ENCODE data around the gene RELB.
"Not testable (repeated sequence)": the region's sequence is repeated elsewhere in the genome, so short reads cannot be mapped to it uniquely, and the experiment has no call there.

Gene RELB

DNA sequence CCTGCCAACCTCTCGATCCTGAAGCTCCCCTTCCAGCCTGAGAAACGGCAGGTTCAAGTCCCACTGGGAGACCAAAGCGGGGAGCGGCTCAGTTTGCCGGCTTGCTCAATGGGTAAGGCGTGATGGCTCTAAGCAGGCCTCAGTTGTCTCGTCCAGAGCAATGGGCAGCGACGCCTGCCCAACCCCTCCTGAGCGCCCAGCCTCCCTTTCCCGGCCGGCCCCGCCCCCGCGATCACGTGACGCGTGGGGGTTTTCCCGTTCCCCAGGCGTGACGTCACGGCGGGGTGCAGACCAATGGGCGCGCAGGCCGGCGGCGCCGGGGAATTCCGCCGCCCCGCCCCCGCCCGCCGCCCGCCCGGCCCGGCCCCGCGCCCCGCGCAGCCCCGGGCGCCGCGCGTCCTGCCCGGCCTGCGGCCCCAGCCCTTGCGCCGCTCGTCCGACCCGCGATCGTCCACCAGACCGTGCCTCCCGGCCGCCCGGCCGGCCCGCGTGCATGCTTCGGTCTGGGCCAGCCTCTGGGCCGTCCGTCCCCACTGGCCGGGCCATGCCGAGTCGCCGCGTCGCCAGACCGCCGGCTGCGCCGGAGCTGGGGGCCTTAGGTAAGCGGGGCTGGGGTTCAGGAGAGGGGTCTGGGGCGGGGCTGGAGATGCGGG lies at the start of gene RELB:
Gene RELB, plus strand, starts transcription at position 378 of the 653 bp plus-strand sequence. Its CDS starts 116 bp downstream, at position 494.
- no peak for FAIRE-seq

GRCh38 chr19:44954278-44954648 lies 47.0 kb upstream of the RELB start:
- FAIRE-seq: no peak

GRCh38 chr19:44954649-44955504 lies 46.4 kb upstream of the RELB start, which contains the start of gene CLPTM1:
TSS of gene CLPTM1 (plus strand) at chr19:44955380. CDS start at chr19:44955396, 16 bp downstream.
- FAIRE-seq: no peak

- FAIRE-seq: no peak
Observed at GRCh38 chr19:44955505-44956439, 45.5 kb upstream of the RELB start.

GRCh38 chr19:44957526-44957925 lies 43.7 kb upstream of the RELB start:
- FAIRE-seq: no peak

DNA sequence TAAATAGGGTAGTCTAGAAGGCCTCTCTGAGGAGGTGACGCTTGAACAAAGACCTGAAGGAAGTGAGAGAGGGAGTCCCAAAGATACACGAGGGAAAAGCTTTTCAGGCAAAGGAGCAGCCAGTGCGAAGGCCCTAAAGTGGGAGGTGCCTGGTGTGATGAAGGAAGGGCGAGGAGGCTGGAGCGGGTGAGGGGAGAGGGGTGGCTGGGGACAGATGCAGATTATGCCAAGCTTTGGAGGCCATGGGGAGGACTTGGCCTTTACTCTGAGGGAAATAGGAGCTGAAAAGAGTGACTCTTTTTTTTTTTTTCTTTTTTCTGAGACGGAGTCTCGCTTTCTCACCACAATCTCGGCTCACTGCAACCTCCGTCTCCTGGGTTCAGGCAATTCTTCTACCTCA lies 43.2 kb upstream of the RELB start:
- FAIRE-seq: no peak

DNA sequence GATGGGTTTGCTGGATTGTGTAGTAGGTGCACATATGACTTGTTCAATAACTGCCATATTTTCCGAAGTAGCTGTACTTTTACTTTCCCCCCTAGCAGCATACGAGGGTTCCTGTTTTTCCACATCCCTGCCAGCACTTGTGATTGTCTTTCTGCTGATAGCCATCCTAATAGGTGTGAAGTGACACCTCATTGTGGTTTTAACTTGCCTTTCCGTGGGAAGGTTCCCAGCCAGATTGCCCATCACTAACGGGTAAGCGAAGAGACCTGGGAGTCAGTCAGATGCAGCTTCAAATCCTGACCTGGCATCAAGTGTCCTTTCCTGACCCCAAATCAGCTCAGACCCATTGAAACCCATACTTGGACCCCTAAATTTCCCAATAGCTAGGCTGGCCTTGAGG lies 41.6 kb upstream of the RELB start:
- FAIRE-seq: no peak

- FAIRE-seq: no peak
Observed at GRCh38 chr19:44960906-44961728, 40.1 kb upstream of the RELB start.

GRCh38 chr19:44961821-44962220 lies 39.4 kb upstream of the RELB start:
- FAIRE-seq: no peak

- FAIRE-seq: no peak
Observed at GRCh38 chr19:44968118-44968517, 33.1 kb upstream of the RELB start.

DNA sequence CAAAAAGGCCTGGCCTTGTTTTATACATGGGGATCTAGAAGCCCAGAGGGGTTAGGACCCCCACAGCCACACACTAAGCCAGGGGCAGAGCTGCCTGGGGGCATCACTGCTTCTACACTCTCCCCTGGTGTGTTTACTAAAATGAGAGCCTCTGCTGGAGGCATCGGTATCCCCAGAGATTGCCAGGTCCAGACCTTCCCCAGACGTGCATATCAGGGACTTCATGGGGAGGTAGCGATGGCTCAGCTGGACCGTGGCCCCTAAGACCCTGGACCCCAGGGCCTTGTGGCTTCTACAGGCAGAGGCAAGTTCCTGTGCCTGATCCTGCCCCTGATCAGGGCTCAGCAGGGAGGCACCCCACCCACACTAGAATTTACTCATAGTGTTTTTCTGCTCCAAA lies 32.6 kb upstream of the RELB start:
- no peak for FAIRE-seq

- FAIRE-seq: no peak
Observed at GRCh38 chr19:44969437-44969836, 31.8 kb upstream of the RELB start.

DNA sequence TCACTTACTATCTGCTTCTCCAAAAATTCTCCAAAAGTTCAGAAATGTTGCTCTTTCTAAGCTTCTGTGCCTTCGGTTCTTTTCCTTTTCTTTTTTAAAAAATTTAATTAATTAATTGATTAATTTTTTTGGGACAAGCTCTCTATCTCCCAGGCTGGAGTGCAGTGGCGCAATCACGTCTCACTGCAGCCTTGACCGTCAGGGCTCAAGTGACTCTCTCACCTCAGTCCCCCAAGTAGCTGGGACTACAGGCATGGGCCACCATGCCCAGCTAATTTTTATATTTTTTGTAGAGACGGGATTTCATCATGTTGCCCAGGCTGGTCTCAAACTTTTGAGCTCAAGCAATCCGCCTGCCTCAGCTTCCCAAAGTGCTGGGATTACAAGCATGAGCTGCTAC lies 29.8 kb upstream of the RELB start:
- not testable (repeated sequence) for FAIRE-seq

DNA sequence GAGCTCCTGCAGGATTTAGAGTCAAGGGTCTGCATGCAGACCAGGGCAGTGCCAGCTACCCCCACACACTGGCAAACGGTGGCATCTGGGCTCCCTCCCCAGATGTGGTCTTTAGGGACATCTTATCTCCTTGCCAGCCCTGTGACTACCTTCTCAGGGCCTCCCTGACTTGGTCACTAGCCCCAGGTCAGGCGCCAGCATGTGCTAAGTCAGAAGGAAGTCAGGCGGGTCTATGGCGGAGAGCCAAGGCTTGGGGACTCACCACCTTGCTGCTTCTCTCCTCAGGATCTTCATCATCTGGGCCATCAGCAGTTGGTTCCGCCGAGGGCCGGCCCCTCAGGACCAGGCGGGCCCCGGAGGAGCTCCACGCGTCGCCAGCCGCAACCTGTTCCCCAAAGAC lies 28.5 kb upstream of the RELB start:
- no peak for FAIRE-seq

GRCh38 chr19:44973982-44974735 lies 27.1 kb upstream of the RELB start:
- no peak for FAIRE-seq

DNA sequence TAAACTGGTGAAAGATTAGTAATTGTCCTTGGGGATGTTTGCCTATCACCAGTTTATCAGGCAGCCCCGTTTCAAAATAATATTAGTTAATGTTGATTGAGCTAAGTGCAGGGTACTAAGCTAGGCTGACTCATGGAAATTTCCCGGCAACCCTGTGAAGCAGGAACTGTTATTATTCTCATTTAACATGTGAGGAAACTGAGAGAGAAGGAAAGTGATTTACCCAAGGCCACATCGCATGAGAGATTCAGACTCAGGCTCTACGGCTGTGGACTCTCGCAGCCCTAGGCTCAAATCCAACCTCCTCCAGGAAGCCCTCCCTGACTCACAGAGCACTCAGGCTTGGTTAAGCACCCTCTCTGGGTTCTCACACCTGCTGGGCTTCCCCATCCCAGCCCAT lies 26.4 kb upstream of the RELB start:
- FAIRE-seq: no peak

- FAIRE-seq: no peak
Observed at GRCh38 chr19:44975444-44975843, 25.8 kb upstream of the RELB start.

- no peak for FAIRE-seq
Observed at GRCh38 chr19:44984005-44984404, 17.3 kb upstream of the RELB start.

DNA sequence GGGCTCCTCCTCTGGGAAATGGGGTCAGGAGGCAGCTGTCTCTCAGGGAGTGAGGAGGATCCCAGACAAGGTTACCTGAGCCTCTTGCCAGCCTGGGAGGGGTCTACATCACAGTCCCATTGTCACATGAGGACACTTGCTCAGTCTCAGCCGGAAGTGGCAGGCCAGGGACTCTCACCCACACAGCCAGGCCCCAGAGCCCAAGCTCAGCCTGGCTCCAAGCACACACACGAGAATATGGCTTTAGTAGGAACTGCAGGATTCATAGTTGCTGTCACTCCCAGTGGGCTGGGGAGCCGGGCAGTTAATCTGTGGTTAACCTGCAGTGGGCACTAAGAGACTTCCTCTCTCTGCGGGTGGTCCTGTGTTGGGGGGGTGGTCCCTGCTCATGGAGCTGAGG lies 15.8 kb upstream of the RELB start:
- FAIRE-seq: no peak

- FAIRE-seq: no peak
Observed at GRCh38 chr19:44986389-44986788, 14.9 kb upstream of the RELB start.

DNA sequence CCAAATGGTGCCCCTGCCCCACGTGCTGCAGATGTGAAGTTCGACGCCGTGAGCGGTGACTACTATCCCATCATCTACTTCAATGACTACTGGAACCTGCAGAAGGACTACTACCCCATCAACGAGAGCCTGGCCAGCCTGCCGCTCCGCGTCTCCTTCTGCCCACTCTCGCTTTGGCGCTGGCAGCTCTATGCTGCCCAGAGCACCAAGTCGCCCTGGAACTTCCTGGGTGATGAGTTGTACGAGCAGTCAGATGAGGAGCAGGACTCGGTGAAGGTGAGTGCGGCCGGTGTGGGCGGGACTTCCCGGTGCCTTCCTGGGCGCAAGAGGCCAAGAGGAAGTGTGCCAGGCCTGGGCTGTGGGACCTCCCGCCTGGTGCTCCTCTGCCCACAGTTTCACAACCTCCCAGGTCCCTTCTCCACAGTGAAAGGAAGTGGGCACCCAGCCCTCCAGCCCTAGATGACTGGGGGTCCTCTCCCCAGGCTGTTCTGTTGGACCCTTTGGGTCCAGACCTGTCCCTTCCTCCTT lies 14.1 kb upstream of the RELB start:
- no peak for FAIRE-seq
